ENCODE data around the gene LRRC47. TPM values are rescaled to one million over a fixed set of nuclear protein-coding genes. Genes with fewer than 3 reads are reported as not detected.

LRRC47 gene
- total and polyA plus RNA-seq, 8 donors, result 34.2 to 66.4 (median 51.8) TPM

DNA sequence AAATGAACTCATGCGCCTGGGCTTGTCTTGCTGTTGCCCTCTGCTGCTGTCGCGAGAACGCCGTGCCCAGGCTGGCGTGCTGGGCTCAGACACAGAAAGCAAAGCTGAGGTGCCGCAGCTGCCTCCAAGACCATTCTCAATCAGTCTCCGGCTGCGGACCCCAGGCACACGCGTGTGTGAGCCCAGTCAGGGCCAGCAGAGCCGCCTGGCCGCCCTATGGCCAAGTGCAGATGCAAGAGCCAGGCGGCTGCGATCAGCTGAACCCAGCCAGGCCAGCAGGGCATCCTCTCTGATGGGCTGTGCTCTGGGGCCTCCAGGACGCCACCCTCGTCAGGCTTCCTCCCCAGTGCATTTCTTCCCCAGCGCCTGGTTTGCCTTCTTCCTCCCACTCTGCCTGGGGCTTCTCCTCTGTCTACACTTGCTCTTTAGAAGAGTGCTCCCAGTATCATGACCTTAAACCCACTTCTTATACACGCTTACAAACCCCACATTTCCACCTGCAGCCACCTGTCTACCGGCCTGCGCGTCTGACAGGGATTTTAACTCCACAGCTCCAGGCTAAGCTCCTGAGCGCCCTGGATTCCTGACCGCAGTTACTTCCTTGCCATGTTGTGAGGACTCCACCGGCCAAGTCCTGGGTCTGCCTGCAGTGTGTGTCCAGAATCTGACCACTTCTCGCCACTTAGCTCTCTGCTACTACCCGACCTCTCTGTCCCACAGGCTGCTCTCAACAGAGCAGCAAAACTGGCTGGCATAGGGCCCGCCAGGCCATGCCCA lies 21.7 kb upstream of the LRRC47 start:
- no peak for DNase-seq
- Histone ChIP-seq H3K4me1 (no peaks in the 10 kb centered on the region), H3K27me3 (no peaks in the 10 kb centered on the region), H3K9me3 (no peaks in the 10 kb centered on the region), H3K27ac (no peak overlapping the region), H3K36me3 (peaks cover 0 to 70% of the 10 kb centered on the region in 2 donors), H3K4me3 (no peak overlapping the region)
- TF ChIP-seq CTCF (IDR thresholded peaks at IDR 0.05), result no peak
- intact Hi-C loops (cut with DNase I), result no loop called here
- no peak for ATAC-seq

- no peaks in the 10 kb centered on the region for H3K9me3 ChIP-seq
- H3K27me3 ChIP-seq, result no peaks in the 10 kb centered on the region
- ATAC-seq (no peak), DNase-seq (no peak)
- no peak overlapping the region for H3K27ac ChIP-seq
- H3K4me1 ChIP-seq, result no peaks in the 10 kb centered on the region
- TF ChIP-seq CTCF (IDR thresholded peaks at IDR 0.05), result no peak
- no peak overlapping the region for H3K4me3 ChIP-seq
- intact Hi-C loops (cut with DNase I), result no loop called here
- peaks cover 0 to 63% of the 10 kb centered on the region in 2 donors for H3K36me3 ChIP-seq
Observed at GRCh38 chr1:3817138-3817740, 20.9 kb upstream of the LRRC47 start.

GRCh38 chr1:3816331-3817137 lies 20.2 kb upstream of the LRRC47 start:
- H3K27ac ChIP-seq, result no peak overlapping the region
- ATAC-seq (no peak), DNase-seq (no peak)
- H3K9me3 ChIP-seq, result no peaks in the 10 kb centered on the region
- H3K36me3 ChIP-seq, result peaks cover 0 to 56% of the 10 kb centered on the region in 2 donors
- H3K27me3 ChIP-seq, result no peaks in the 10 kb centered on the region
- H3K4me3 ChIP-seq, result no peak overlapping the region
- intact Hi-C loops (cut with DNase I), result no loop called here
- H3K4me1 ChIP-seq, result no peaks in the 10 kb centered on the region
- no peak for TF ChIP-seq CTCF (IDR thresholded peaks at IDR 0.05)

- TF ChIP-seq CTCF (IDR thresholded peaks at IDR 0.05), result no peak
- intact Hi-C loops (cut with DNase I), result no loop called here
- no peak overlapping the region for H3K4me3 ChIP-seq
- peaks cover 0 to 40% of the 10 kb centered on the region in 2 donors for H3K36me3 ChIP-seq
- H3K9me3 ChIP-seq, result no peaks in the 10 kb centered on the region
- ATAC-seq (no peak), DNase-seq (no peak)
- H3K27me3 ChIP-seq, result no peaks in the 10 kb centered on the region
- no peak overlapping the region for H3K27ac ChIP-seq
- H3K4me1 ChIP-seq, result no peaks in the 10 kb centered on the region
Observed at GRCh38 chr1:3814771-3815561, 18.7 kb upstream of the LRRC47 start.
